ENCODE data around the gene FUT6. TPM values are rescaled to one million over a fixed set of nuclear protein-coding genes. Genes with fewer than 3 reads are reported as not detected.
A peak's percentile ranks its signal among the peaks of the same experiment; 100 is the strongest.

Gene FUT6
- total RNA-seq, 1 donor from 2014 or later, result not detected

DNA sequence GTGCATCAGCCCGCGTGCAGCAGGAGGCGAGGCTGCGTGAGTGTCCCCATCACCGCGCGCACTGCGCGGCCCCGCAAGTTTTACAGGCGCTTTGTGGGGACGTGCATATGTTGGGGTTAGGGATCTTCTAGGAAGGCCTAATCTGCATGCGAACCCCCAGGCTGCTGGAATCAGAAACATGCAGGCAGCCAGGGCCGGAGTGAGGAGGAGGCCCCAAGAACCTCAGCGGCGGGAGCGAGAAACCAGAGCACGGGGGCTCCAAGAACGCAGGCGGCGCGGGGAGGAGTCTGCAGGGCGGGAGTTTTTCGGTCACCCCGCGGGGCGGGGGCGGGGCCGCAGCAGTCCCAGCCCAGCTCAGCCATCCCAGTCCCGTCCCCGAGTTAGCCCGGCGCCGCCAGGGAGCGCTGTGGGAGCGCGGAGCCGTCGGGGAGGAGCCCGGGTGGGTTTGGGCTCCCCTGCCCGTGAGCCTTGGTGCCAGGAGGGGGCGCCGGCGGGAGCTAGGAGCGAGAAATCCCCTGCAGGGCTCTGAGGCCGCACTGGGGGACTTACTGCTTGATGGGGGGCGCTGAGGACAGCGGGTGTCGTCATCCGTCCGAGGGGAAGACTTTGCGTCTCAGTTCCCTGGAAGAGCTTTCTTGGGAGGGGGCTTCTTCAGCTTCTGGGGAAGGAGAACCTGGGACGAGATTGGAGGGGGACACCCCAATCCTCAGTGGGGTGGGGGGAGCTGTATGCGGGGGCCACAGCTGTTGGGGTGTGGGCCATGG, 35.6 kb downstream of the FUT6 start:
- DNase-seq, result peak; percentile 83
- CTCF ChIA-PET, result interaction anchor here (0.7 to 1.7 kb wide), 17 partner anchors 8 to 248 kb away, joined by 3 to 21 read pairs (median 5); partner anchors contain the start of genes DUS3L and NDUFA11
- POLR2A ChIA-PET, result interaction anchor here (0.5 to 1.7 kb wide), 11 partner anchors 13 to 1211 kb away, joined by 3 to 13 read pairs (median 4); partner anchors contain the start of genes ALKBH7, CATSPERD, DUS3L and NDUFA11
- intact Hi-C loops (cut with micrococcal nuclease), result loop anchor here (1.0 kb wide), 5 partner anchors 13 to 218 kb away; partner anchors contain the start of genes DUS3L and VMAC
- no peaks in the 10 kb centered on the region for H3K36me3 Mint-ChIP-seq (ENCODE audit: low read depth)
- TF ChIP-seq CTCF (IDR thresholded peaks at IDR 0.05), result no peak
- peaks cover 24% of the 10 kb centered on the region for H3K27me3 Mint-ChIP-seq
- peak overlapping the region; percentile 18 for H3K27ac Mint-ChIP-seq
- peak; percentile 91 for ATAC-seq (ENCODE audit: low read depth)
- peak overlapping the region; percentile 67 for H3K4me3 Mint-ChIP-seq
- peaks cover 24% of the 10 kb centered on the region for H3K4me1 Mint-ChIP-seq
- H3K9me3 Mint-ChIP-seq, result no peaks in the 10 kb centered on the region

- Mint-ChIP-seq H3K4me1 (peaks cover 24% of the 10 kb centered on the region), H3K36me3 (ENCODE audit: low read depth) (no peaks in the 10 kb centered on the region), H3K27me3 (peaks cover 26% of the 10 kb centered on the region), H3K9me3 (no peaks in the 10 kb centered on the region), H3K4me3 (peak overlapping the region; percentile 60), H3K27ac (no peak overlapping the region)
- intact Hi-C loops (cut with micrococcal nuclease), result no loop called here
- ChIA-PET CTCF (interaction anchor here (0.7 to 1.7 kb wide), 13 partner anchors 10 to 248 kb away, joined by 3 to 21 read pairs (median 6); partner anchors contain the start of genes DUS3L and NDUFA11), POLR2A (interaction anchor here (0.5 to 1.7 kb wide), 6 partner anchors 13 to 178 kb away, joined by 3 to 13 read pairs (median 8); partner anchors contain the start of genes DUS3L, RANBP3 and VMAC)
- ATAC-seq (ENCODE audit: low read depth) (no peak), DNase-seq (no peak)
- TF ChIP-seq CTCF (IDR thresholded peaks at IDR 0.05), result no peak
These were observed 36.1 kb downstream of the FUT6 start for GRCh38 chr19:5803441-5803751.

DNA sequence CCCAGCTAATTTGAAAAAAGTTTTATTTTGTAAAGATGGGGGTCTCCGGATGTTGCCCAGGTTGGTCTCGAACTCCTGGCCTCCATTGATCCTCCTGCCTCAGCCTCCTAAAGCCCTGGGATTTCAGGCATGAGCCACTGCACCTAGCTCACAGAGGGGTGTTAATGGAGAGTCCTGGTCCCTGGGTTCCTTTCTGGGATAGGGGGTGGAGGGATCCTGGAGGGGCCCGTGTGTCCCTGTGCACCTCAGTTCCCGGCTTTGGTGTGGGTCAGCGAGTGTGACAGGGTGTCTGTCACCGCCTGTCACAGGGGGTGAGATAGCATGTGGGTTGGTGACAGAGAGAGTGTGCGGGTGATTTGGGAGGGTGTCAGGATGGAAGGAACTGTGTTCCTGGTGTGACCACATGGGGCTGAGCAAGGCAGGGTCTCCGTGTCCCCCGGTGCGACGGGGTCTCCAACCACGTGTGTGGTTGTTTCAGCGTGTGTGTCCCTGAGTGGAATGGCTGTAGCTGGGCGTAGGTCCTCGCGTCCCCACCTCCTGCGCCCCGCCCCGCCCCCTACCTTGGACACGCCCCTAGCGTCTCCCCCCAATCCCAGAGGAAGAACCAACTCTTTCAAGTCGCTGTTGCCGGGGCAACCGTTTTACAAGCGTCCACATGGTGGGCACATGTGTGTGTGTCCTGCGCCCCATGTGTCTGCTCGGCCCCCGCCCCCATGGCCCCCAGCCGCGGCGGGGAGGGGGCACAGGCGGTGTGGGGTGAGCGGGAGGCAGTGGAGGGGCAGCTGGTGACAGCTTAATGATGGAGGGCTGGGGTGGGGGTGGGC, 37.5 kb downstream of the FUT6 start:
- DNase-seq, result no peak
- H3K4me1 Mint-ChIP-seq, result peaks cover 24% of the 10 kb centered on the region
- intact Hi-C loops (cut with micrococcal nuclease), result no loop called here
- ChIA-PET CTCF (no interaction called here), POLR2A (interaction anchor here (0.9 kb wide), 1 partner anchor 10 kb away, joined by 4 read pairs; no protein-coding TSS in a partner anchor)
- no peaks in the 10 kb centered on the region for H3K9me3 Mint-ChIP-seq
- H3K4me3 Mint-ChIP-seq, result no peak overlapping the region
- no peak for ATAC-seq (ENCODE audit: low read depth)
- peaks cover 28% of the 10 kb centered on the region for H3K27me3 Mint-ChIP-seq
- H3K36me3 Mint-ChIP-seq (ENCODE audit: low read depth), result no peaks in the 10 kb centered on the region
- H3K27ac Mint-ChIP-seq, result no peak overlapping the region
- TF ChIP-seq CTCF (IDR thresholded peaks at IDR 0.05), result no peak

GRCh38 chr19:5800361-5801270, 38.9 kb downstream of the FUT6 start:
- POLR2A ChIA-PET, result no interaction called here
- DNase-seq (no peak), ATAC-seq (ENCODE audit: low read depth) (no peak)
- no peak for TF ChIP-seq CTCF (IDR thresholded peaks at IDR 0.05)
- peaks cover 24% of the 10 kb centered on the region for H3K4me1 Mint-ChIP-seq
- H3K4me3 Mint-ChIP-seq, result no peak overlapping the region
- H3K9me3 Mint-ChIP-seq, result no peaks in the 10 kb centered on the region
- CTCF ChIA-PET, result no interaction called here
- intact Hi-C loops (cut with micrococcal nuclease), result no loop called here
- H3K27me3 Mint-ChIP-seq, result peaks cover 29% of the 10 kb centered on the region
- H3K27ac Mint-ChIP-seq, result no peak overlapping the region
- H3K36me3 Mint-ChIP-seq (ENCODE audit: low read depth), result no peaks in the 10 kb centered on the region
